Frontal cortex (tissue), 4 donors: Measurements from ENCODE around the gene ANKLE2. TPM values are rescaled to one million over a fixed set of nuclear protein-coding genes. Genes with fewer than 3 reads are reported as not detected.
"Not testable (repeated sequence)": the region's sequence is repeated elsewhere in the genome, so short reads cannot be mapped to it uniquely, and the experiment has no call there.

Source experiments
- DNase-seq, 2 donors: peaks; one replicate each; pipeline ENCODE4 v3.0.0; 2012; ENCODE audit warnings: low spot score in 2 of 2
- FAIRE-seq: peaks from 2 replicates; lab custom pipeline; 2012; peaks lifted over from hg19 to GRCh38; lab: Jason Lieb, UNC
- small RNA-seq: library from RNA; depleted of rRNA; stranded (forward); fragments of <200 nt; gene quantifications from one replicate; pipeline ENCODE3, GENCODE V24; 2014
- total RNA-seq: library from RNA; depleted of rRNA; stranded (reverse); fragments of >200 nt; gene quantifications from one replicate; pipeline ENCODE4 v1.2.3, GENCODE V29; 2014
- donor health status: control.
- donor health status: control.
- donor health status: control.

Gene ANKLE2
- total RNA-seq, 1 donor from 2014 or later, result 44.8 TPM

- FAIRE-seq, result no peak
Measured at GRCh38 chr12:132702640-132703039, 59.0 kb downstream of the ANKLE2 start.

DNA sequence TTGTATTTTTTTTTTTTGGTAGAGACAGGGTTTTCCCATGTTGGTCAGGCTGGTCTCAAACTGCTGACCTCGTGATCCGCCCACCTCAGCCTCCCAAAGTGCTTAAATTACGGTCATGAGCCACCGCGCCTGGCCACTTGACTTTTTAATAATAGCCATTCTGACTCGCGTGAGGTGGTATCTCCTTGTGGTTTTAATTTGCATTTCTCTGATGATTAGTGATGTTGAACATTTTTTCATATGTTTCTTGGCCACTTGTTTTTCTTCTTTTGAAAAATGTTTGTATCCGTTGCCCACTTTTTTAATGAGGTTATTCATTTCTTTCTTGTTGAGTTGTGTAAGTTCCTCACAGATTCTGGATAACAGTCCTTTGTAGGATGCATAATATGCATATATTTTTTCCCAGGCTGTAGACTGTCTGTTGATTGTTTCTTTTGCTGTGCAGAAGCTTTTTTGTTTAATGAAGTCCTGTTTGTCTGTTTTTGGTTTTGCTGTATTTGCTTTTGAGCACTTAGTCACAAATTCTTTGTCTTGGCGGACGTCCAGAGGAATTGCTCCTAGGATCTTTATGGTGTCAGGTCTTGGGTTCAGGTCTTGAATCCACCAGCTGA is 61.3 kb downstream of the ANKLE2 start:
- no peak for FAIRE-seq
- no peak for DNase-seq

More at GRCh38 chr12:132702640-132703039, 59.0 kb downstream of the ANKLE2 start:
- no peak for DNase-seq

DNA sequence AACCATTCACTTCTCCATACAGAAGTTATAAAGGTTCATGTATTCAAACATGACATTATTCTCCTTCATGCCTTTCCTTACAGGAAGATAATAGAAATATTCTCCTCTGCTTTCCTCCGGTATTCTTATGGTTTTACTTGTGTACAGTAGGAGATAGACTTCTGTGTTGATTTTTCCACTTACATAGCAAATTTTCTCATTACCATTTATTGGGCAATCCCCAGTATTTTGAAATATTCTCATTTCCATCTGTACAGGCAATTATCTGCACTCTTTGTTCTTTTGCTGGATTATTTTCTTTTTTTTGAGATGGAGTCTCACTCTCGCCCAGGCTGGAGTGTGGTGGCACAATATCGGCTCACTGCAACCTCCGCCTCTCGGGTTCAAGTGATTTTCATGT is 63.3 kb downstream of the ANKLE2 start:
- DNase-seq (no peak), FAIRE-seq (no peak)

DNA sequence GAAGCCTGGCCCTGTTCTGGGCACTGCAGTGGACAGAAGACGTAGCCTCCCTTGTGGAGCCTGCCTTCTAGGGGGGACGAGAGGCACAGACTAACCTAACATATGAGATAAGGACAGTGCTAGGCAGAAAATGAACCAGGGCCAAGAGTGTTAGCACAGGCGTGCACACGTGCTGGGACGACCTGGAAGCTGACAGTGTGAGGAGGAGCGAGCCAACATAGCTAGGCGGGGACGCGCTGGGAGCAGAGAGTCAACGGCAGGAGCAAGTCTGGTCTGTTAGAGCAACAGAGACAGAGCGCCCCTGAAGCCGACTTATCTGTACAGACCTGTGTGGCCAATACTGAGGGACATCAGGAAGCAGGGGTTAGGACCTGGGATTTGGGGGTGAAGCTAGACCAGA is 66.2 kb downstream of the ANKLE2 start:
- DNase-seq (no peak), FAIRE-seq (no peak)

DNA sequence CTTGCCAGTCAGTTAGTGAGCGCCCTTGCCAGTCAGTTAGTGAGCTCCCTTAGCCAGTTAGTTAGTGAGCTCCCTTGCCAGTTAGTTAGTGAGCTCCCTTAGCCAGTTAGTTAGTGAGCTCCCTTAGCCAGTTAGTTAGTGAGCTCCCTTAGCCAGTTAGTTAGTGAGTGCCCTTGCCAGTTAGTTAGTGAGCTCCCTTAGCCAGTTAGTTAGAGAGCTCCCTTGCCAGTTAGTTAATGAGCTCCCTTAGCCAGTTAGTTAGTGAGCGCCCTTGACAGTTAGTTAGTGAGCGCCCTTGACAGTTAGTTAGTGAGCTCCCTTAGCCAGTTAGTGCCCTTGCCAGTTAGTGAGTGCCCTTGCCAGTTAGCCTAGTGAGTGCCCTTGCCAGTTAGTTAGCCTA is 66.7 kb downstream of the ANKLE2 start:
- FAIRE-seq, result not testable (repeated sequence)

DNA sequence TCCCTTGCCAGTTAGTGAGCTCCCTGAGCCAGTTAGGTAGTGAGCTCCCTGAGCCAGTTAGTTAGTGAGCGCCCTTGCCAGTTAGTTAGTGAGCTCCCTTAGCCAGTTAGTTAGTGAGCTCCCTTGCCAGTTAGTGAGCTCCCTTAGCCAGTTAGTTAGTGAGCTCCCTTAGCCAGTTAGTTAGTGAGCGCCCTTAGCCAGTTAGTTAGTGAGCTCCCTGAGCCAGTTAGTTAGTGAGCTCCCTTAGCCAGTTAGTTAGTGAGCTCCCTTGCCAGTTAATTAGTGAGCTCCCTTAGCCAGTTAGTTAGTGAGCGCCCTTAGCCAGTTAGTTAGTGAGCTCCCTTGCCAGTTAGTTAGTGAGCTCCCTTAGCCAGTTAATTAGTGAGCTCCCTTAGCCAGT is 69.6 kb downstream of the ANKLE2 start:
- not testable (repeated sequence) for DNase-seq, FAIRE-seq

More for the DNA sequence above, 66.7 kb downstream of the ANKLE2 start:
- DNase-seq, result not testable (repeated sequence)

GRCh38 chr12:132690112-132690511 is 71.5 kb downstream of the ANKLE2 start:
- no peak for FAIRE-seq
- DNase-seq, result no peak

- FAIRE-seq (no peak), DNase-seq (no peak)
Measured at GRCh38 chr12:132689227-132689626, 72.4 kb downstream of the ANKLE2 start.

DNA sequence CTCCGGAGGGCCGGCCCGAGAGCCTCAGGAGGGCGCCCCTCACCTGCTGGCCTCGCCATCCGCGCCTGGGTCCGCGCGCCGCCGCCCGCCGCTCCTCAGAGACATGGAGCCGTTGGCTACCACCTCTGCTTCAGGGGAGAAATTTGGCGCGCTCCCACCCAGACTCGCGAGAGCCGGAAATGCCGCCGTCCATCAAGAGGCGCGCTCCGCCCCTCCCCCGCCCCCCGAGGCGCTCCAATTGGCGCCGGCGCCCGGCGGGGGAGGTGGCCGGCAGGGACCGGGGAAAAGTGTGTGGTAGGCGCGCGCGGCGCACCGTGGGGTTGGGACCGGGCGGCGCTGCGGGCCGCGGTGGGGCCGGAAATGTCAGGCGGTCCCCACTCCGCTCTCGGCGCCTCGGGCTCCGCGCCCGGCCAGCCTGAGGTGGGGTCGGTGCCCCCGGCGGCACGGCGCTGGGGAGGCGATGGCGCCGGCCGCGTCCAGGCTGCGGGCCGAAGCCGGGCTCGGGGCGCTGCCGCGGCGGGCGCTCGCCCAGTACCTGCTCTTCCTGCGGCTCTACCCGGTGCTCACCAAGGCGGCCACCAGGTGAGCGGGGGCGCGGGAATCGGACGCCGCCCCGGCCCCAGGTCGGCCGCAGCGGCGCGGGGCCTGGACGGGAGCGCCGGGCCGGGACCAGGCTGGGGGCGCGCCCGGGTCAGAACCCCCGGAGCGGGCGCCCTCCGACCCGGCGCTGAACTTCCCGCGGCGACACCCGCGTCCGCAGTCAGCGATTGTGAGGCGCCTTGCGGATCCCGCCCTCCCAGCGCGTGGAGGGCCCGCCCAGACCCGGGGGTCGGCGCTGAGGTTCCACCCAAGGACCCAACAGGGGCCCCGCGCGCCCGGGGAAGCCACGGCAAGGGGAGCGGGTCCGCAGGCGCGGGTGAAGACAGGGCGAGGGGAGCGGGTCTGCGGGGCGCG is 74.1 kb downstream of the ANKLE2 start, which contains the start of the genes POLE and PXMP2:
Gene POLE, minus strand, starts transcription at position 132 of the 954 bp plus-strand sequence. Its CDS starts 27 bp downstream, at position 105.
Gene PXMP2, plus strand, starts transcription at position 377 of the 954 bp plus-strand sequence. Its CDS starts 84 bp downstream, at position 461.
- DNase-seq (peak; percentile 99), FAIRE-seq (no peak)

GRCh38 chr12:132686825-132687210 is 74.8 kb downstream of the ANKLE2 start:
- FAIRE-seq (no peak), DNase-seq (no peak)

- FAIRE-seq, result no peak
Measured at GRCh38 chr12:132685400-132685799, 76.2 kb downstream of the ANKLE2 start.

GRCh38 chr12:132677492-132677891 is 84.1 kb downstream of the ANKLE2 start:
- no peak for DNase-seq
- FAIRE-seq, result no peak

More at GRCh38 chr12:132685400-132685799, 76.2 kb downstream of the ANKLE2 start:
- no peak for DNase-seq

DNA sequence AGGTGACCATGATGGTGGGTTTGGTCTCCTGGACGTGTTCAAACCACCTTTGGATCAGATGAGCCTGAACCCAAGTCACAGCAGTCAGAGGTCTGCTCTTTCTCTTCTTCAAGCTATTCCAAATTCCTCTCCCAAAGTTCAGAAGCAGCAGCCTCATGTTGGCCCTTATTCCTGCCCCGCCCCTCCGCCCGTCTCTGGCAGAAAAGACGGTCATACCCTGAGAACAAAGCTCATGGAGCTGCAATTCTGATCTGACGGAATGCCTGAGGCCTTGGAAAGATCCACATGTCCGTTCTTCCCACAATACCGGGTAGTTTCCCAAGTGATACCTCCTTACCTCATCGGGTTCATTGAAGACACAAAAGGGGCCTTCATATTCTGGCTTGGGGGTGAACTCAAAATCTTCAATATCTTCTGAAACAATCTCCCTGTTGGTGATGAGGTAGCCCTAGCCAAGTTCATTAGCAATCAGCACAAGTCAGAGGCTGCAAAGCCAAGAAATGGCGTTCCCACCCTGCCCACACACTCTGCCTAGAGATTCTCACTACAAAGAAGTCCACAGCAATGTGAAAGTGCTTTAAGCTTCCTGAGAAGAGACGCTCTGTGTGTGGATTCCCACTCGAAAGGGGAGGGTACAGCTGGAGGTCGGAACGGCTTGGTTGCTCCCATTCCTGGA is 85.7 kb downstream of the ANKLE2 start:
- DNase-seq (no peak), FAIRE-seq (no peak)

Small RNA genes within 50 kb of the gene (small RNA-seq; reads per million reads assigned to genes)
- not detected for gene RNA5SP379

Other genes with a start within 250 kb of the ANKLE2 start
- gene LRCOL1, start 151.2 kb downstream of the ANKLE2 start, total RNA-seq, result not detected
- gene P2RX2, start 143.1 kb downstream of the ANKLE2 start, total RNA-seq, result not detected
- 26.9 TPM for gene POLE, start 74.5 kb downstream of the ANKLE2 start, total RNA-seq
- gene PXMP2, start 74.2 kb downstream of the ANKLE2 start, total RNA-seq, result 15.9 TPM
- 31.0 TPM for gene PGAM5, start 51.0 kb downstream of the ANKLE2 start, total RNA-seq
- gene GOLGA3, start 67.0 kb upstream of the ANKLE2 start, total RNA-seq, result 50.5 TPM
- gene CHFR, start 125.8 kb upstream of the ANKLE2 start, total RNA-seq, result 31.4 TPM
- 18.8 TPM for gene ZNF605, start 194.5 kb upstream of the ANKLE2 start, total RNA-seq
- 14.3 TPM for gene ZNF26, start 224.5 kb upstream of the ANKLE2 start, total RNA-seq